Urothelium cell line (cell line): ENCODE results near the gene NR1D1.

Source experiments
- DNase-seq: peaks from one replicate; pipeline ENCODE4 v3.0.0; 2011; ENCODE audit warnings: low spot score, mixed read lengths
- FAIRE-seq: peaks from 2 replicates; lab custom pipeline; 2011; peaks lifted over from hg19 to GRCh38; lab: Jason Lieb, UNC

NR1D1 gene

DNA sequence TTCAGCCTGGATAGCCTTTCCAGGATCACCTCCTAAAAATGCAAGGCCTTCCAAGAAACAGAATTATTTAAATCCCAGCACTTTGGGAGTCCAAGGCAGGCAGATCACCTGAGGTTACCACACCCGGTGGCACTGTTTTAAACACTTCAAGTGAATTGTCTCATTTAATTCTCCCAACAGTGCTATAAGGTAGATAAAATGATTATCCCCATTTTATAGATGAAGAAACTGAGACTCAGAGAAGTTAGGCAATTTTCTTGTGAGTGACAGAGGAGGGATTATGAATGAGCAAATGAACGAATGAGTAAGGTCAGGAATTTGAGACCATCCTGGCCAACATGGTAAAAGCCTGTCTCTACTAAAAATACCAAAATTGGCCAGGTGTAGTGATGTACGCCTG is 20.8 kb downstream of the NR1D1 start:
- DNase-seq (no peak), FAIRE-seq (no peak)

GRCh38 chr17:40076591-40076990 is 23.8 kb downstream of the NR1D1 start:
- no peak for FAIRE-seq
- no peak for DNase-seq

DNA sequence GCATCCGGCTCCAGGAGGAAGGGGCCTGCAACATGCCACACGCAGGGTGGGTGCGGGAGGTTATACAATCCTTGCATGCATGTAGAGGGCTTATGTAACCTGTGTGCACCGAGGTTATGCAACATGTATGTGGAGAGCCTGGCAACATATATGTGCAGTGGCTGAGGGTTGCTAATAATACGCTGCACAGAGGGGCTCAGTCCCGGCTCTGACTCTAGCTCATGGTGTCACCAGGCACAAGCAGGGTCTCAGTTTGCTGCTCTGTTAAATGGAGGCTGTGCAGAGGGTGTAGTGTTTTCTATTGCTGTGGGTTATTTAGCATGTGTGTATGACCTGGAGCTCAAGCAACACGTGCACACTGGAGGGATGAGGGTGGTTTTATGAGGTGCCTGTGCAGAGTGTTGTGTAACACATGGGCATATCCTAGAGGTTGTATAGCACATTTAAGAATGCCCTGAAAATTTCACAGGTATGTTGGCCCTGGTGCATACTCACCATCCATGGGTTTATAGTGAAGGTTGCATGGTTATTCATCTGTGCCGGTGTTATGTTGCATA is 24.4 kb downstream of the NR1D1 start:
- no peak for FAIRE-seq
- no peak for DNase-seq

- FAIRE-seq (peak; percentile 40), DNase-seq (peak; percentile 61)
These were observed 25.0 kb downstream of the NR1D1 start for GRCh38 chr17:40075201-40075941.

- FAIRE-seq = no peak
- DNase-seq = no peak
These were observed 25.6 kb downstream of the NR1D1 start for GRCh38 chr17:40074871-40075200.

- DNase-seq (no peak), FAIRE-seq (no peak)
These were observed 26.2 kb downstream of the NR1D1 start for GRCh38 chr17:40074175-40074512.

DNA sequence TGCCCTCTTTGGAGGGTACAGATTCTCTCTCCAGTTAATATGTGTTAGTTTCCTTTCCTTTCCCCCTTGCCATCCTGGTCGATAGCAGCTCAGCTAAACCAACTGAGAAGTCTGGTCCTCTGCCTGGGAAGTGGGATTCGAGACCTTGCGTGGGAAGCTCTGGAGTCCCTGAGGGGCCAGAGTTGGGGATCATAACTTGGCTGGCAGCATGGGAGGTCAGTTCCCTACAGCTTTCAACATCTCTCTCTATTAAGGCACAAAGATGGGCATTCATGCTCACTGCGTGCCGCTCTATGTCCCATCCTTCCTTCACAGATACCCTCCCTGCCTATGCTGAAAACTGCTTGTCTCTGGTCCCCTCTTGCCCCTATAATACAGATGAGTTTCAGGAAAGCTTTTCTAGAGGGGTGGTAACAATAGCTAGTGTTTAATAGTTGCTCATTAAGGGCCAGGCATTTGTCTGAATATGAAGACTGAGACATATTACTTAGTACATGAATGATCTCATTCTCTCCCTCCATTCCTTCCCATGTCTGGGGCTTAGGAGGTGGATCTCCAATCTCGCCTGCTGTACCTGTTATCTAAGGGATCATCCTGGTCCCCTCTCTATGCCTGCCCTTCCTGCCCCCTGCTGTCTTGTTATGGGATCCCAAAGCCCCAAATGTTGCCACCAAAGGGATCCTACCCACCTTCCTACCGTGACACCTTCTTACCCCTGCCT is 26.8 kb downstream of the NR1D1 start:
- DNase-seq (no peak), FAIRE-seq (no peak)

- FAIRE-seq = no peak
These were observed 27.5 kb downstream of the NR1D1 start for GRCh38 chr17:40072735-40073346.

GRCh38 chr17:40072040-40072734 is 28.2 kb downstream of the NR1D1 start:
- peak; percentile 69 for DNase-seq
- FAIRE-seq = no peak

More at GRCh38 chr17:40072735-40073346, 27.5 kb downstream of the NR1D1 start:
- no peak for DNase-seq

DNA sequence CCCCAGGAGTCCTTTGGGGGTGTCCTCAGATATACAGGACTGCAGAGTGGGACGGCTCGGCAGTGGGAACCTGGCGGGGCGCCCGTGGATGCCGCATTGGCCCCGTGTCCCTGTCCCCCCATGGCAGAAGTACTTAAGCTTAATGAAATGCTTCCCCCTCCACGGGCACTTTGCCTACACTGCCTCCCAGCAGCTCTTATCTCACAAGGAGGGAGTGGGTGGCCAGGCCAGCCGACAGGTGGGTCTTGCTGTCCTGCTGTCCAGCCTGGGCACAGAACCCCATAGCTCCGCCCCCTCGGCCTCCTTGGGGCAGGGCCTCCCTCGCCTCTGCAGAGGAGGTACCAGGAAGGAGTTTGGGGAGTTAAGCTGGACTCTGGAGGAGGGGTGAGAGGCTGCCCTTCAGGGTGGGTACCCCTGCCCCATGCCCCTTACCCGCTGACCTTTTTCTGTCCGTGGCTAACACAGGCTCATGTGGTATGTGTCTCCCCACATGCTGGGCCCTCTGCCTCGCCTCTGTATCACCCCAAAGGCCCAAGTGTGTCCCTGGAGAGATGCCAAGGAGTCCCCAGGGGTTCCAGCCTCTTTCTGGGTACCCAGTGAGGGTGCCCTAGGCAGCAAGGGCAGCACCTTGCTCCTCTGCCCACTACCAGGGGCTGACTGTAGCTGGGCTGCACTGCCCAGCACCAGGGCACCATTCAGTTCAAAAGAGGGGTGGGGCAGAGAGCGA is 28.9 kb downstream of the NR1D1 start:
- DNase-seq = no peak

DNA sequence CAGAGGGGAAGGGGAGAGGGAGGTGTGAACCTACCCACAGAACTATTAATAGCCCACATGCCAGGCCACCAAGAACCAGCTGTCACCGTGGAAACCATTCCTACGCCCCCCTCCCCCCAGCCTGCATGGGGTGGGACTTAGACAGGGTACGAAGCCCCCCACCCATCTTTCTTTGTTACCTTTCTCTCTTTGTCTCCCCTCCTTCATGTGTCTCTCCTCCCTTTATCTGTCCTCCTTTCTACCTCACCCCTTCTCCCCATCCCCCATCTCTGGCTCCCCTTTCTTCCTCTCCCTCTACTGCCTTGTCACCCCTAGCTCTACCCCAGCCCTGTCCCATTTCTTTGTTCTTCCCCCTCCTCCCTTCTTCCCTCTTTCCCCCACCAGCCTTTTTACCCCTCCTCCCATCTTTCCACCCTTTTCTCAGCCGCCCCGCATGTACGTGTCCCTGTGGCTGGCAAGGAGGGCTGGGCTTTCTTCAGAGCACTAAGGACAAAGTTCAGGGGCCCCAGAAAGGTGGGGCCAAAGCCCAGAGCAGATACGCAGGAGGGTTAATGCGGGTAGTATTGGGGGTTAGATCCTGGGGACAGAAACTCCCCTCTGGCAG is 29.6 kb downstream of the NR1D1 start:
- no peak for DNase-seq
- no peak for FAIRE-seq

More for the DNA sequence above, 28.9 kb downstream of the NR1D1 start:
- no peak for FAIRE-seq

GRCh38 chr17:40069751-40070708 is 30.4 kb downstream of the NR1D1 start:
- FAIRE-seq (no peak), DNase-seq (peak; percentile 57)

- DNase-seq = peak; percentile 77
- FAIRE-seq = peak; percentile 97
These were observed 31.3 kb downstream of the NR1D1 start for GRCh38 chr17:40068917-40069750.

GRCh38 chr17:40068584-40068916 is 31.8 kb downstream of the NR1D1 start:
- FAIRE-seq (no peak), DNase-seq (no peak)

DNA sequence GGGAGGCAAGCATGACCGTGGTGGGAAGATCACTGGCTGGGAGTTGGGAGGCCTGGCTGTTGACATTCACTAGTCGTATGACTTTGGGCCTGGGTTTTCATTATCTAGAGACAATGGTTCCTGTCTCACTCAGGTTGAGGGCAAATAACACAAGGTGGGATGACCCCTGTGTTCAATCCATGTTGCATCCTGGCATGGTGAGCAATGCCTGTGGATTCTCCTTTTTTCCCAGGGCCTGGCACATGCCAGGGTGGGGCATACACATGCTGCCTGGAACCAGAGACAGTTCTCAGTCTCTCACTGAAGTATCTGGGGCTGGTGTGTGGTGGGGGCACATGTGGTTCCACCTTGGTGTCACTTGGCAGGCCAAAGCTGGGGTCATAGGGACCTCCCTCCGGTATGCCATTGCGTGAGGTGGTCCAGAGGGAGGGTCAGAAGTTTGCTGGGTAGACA is 32.2 kb downstream of the NR1D1 start:
- DNase-seq = no peak
- no peak for FAIRE-seq

DNA sequence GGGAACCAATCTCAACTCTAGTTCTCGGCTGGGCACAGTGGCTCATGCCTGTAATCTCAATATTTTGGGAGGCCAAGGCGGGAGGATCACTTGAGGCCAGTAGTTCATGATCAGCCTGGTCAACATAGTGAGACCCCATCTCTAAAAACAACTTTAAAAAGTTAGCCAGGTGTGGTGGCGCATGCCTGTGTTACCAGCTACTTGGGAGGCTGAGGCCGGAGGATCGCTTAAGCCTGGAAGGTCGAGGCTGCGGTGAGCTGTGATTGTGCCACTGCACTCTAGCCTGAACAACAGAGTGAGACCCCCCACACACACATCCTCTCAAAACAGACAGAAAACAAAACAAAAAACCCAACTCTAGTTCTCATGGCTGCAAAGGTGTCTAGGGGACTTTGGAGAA is 32.7 kb downstream of the NR1D1 start:
- FAIRE-seq (no peak), DNase-seq (no peak)

GRCh38 chr17:40065769-40066510 is 34.4 kb downstream of the NR1D1 start:
- no peak for DNase-seq
- FAIRE-seq = no peak
